H9 (cell line): ENCODE results near the gene CTPS1. TPM values are rescaled to one million over a fixed set of nuclear protein-coding genes. Genes with fewer than 3 reads are reported as not detected.

ENCODE experiments used
- DNase-seq: peaks from one replicate; pipeline ENCODE4 v3.0.0-alpha.2; 2017
- H2AFZ ChIP-seq: one replicate; pipeline ENCODE4 v1.6.1; 2013; ENCODE audit warnings: mild to moderate bottlenecking, low read length, control low read depth, moderate library complexity
- H2AK5ac ChIP-seq: 2 replicates; pipeline ENCODE4 v1.6.1; 2013; ENCODE audit warnings: low read length, control low read depth, mixed read lengths; ENCODE audit not compliant: insufficient read length
- H2BK120ac ChIP-seq: one replicate; pipeline ENCODE4 v1.6.1; 2013; ENCODE audit warnings: low read depth, mild to moderate bottlenecking, low read length, control low read depth, inconsistent platforms; ENCODE audit not compliant: poor library complexity, severe bottlenecking
- H2BK12ac ChIP-seq: 2 replicates; pipeline ENCODE4 v1.6.1; 2013; ENCODE audit warnings: low read length, control low read depth, mixed read lengths, low read depth; ENCODE audit not compliant: insufficient read length
- H2BK15ac ChIP-seq: 2 replicates; pipeline ENCODE4 v1.6.1; 2013; ENCODE audit warnings: low read depth, low read length, control low read depth
- H2BK20ac ChIP-seq: one replicate; pipeline ENCODE4 v1.6.1; 2013; ENCODE audit warnings: low read depth, mild to moderate bottlenecking, low read length, control low read depth, inconsistent platforms; ENCODE audit not compliant: poor library complexity, severe bottlenecking
- H2BK5ac ChIP-seq: 2 replicates; pipeline ENCODE4 v1.6.1; 2013; ENCODE audit warnings: low read length, control low read depth, mixed read lengths; ENCODE audit not compliant: insufficient read length
- H3K14ac ChIP-seq: 2 replicates; pipeline ENCODE4 v1.6.1; 2013; ENCODE audit warnings: low read length, control low read depth; ENCODE audit not compliant: insufficient read depth
- H3K18ac ChIP-seq: 2 replicates; pipeline ENCODE4 v1.6.1; 2013; ENCODE audit warnings: low read depth, mild to moderate bottlenecking, mixed read lengths, low read length, control low read depth; ENCODE audit not compliant: insufficient read length
- H3K23ac ChIP-seq: 2 replicates; pipeline ENCODE4 v1.6.1; 2013; ENCODE audit warnings: low read length, control low read depth, mixed read lengths, low read depth; ENCODE audit not compliant: insufficient read length
- H3K23me2 ChIP-seq: 2 replicates; pipeline ENCODE4 v1.6.1; 2013; ENCODE audit warnings: low read depth, mild to moderate bottlenecking, mixed read lengths, low read length, control low read depth; ENCODE audit not compliant: insufficient read length, poor library complexity, severe bottlenecking
- H3K27ac ChIP-seq: 2 replicates; pipeline ENCODE4 v1.5.1; 2013; ENCODE audit warnings: low read length, control low read depth, mixed read lengths, low read depth; ENCODE audit not compliant: insufficient read length
- H3K27me3 ChIP-seq: 2 replicates; pipeline ENCODE4 v1.6.1; 2013; ENCODE audit warnings: low read length, control low read depth, inconsistent platforms; ENCODE audit not compliant: insufficient read depth
- H3K4ac ChIP-seq: 2 replicates; pipeline ENCODE4 v1.6.1; 2013; ENCODE audit warnings: low read depth, mild to moderate bottlenecking, control low read depth, inconsistent platforms, low read length, moderate library complexity
- H3K4me1 ChIP-seq: 2 replicates; pipeline ENCODE4 v1.6.1; 2013; ENCODE audit warnings: low read length, control low read depth, inconsistent platforms; ENCODE audit not compliant: insufficient read depth
- H3K4me2 ChIP-seq: 2 replicates; pipeline ENCODE4 v1.6.1; 2013; ENCODE audit warnings: low read length, control low read depth, mixed read lengths; ENCODE audit not compliant: insufficient read length, insufficient read depth
- H3K56ac ChIP-seq: 2 replicates; pipeline ENCODE4 v1.6.1; 2013; ENCODE audit warnings: low read depth, mild to moderate bottlenecking, mixed read lengths, low read length, control low read depth; ENCODE audit not compliant: insufficient read length
- H3K79me1 ChIP-seq: 2 replicates; pipeline ENCODE4 v1.6.1; 2013; ENCODE audit warnings: low read depth, mild to moderate bottlenecking, moderate library complexity, low read length, control low read depth, inconsistent platforms; ENCODE audit not compliant: insufficient read depth, poor library complexity, severe bottlenecking
- H3K79me2 ChIP-seq: 2 replicates; pipeline ENCODE4 v1.6.1; 2013; ENCODE audit warnings: low read length, control low read depth, inconsistent platforms; ENCODE audit not compliant: insufficient read depth
- H3K9ac ChIP-seq: 2 replicates; pipeline ENCODE4 v1.6.1; 2013; ENCODE audit warnings: low read length, control low read depth, mixed read lengths; ENCODE audit not compliant: insufficient read length; ENCODE audit errors: extremely low read depth
- H3K9me3 ChIP-seq: one replicate; pipeline ENCODE4 v1.6.1; 2013; ENCODE audit warnings: low read depth, low read length, inconsistent platforms; ENCODE audit not compliant: control insufficient read depth
- H3T11ph ChIP-seq: one replicate; pipeline ENCODE4 v1.6.1; 2013; ENCODE audit warnings: mild to moderate bottlenecking, low read length, control low read depth, inconsistent platforms
- H4K20me1 ChIP-seq: one replicate; pipeline ENCODE4 v1.6.1; 2013; ENCODE audit not compliant: control insufficient read depth, insufficient read length, insufficient read depth
- H4K5ac ChIP-seq: 2 replicates; pipeline ENCODE4 v1.6.1; 2013; ENCODE audit warnings: low read depth, mild to moderate bottlenecking, mixed read lengths, low read length, control low read depth; ENCODE audit not compliant: insufficient read length
- H4K8ac ChIP-seq: replicated peaks from 2 replicates; pipeline ENCODE4 v1.6.1; 2013; ENCODE audit warnings: low read length, control low read depth, mixed read lengths, low read depth; ENCODE audit not compliant: insufficient read length
- H4K91ac ChIP-seq: 2 replicates; pipeline ENCODE4 v1.6.1; 2013; ENCODE audit warnings: low read depth, mild to moderate bottlenecking, moderate library complexity, mixed read lengths, low read length, control low read depth; ENCODE audit not compliant: insufficient read length
- H3K27ac Mint-ChIP-seq, 3 experiments: 2 replicates in 2 of 3; 3 replicates in 1 of 3; pipeline ENCODE4 v1.8.0; 2020 to 2021; ENCODE audit warnings: mixed read lengths in 3 of 3, mild to moderate bottlenecking in 1 of 3, moderate library complexity in 1 of 3
- H3K27me3 Mint-ChIP-seq: 2 replicates; pipeline ENCODE4 v1.8.0; 2021; ENCODE audit warnings: low read depth, mild to moderate bottlenecking, moderate library complexity, mixed read lengths
- H3K36me3 Mint-ChIP-seq, 3 experiments: 2 replicates in 2 of 3; 3 replicates in 1 of 3; pipeline ENCODE4 v1.8.0; 2020 to 2021; ENCODE audit warnings: low read depth in 3 of 3, mixed read lengths in 3 of 3; ENCODE audit not compliant: insufficient read depth in 1 of 3
- H3K4me1 Mint-ChIP-seq, 2 experiments: 2 replicates each; pipeline ENCODE4 v1.8.0; 2020; ENCODE audit warnings: mixed read lengths in 2 of 2
- H3K4me3 Mint-ChIP-seq, 2 experiments: 2 replicates in 1 of 2; 3 replicates in 1 of 2; pipeline ENCODE4 v1.8.0; 2020 to 2021; ENCODE audit warnings: mild to moderate bottlenecking in 2 of 2, mixed read lengths in 2 of 2, moderate library complexity in 1 of 2
- H3K9me3 Mint-ChIP-seq, 2 experiments: 2 replicates in 1 of 2; 3 replicates in 1 of 2; pipeline ENCODE4 v1.8.0; 2020; ENCODE audit warnings: mild to moderate bottlenecking in 2 of 2, mixed read lengths in 2 of 2, moderate library complexity in 1 of 2
- CTCF ChIP-seq: fragments of 200-600 bp; sonication (generic); conservative IDR thresholded peaks from 3 replicates; pipeline ENCODE4 v1.8.0; 2021; ENCODE audit warnings: antibody characterized with exemption, mild to moderate bottlenecking
- WGBS: extraction: QIAGEN DNeasy Blood & Tissue Kit; methylation state at CpG from one replicate; pipeline ENCODE4 v1.1.7; 2013; ENCODE audit warnings: missing lambda C conversion rate, low lambda C conversion rate, mixed read lengths; ENCODE audit not compliant: insufficient read length; ENCODE audit errors: extremely low coverage; 5-methylcytosine and 5-hydroxymethylcytosine counted together
- total RNA-seq: library from RNA; stranded (reverse); gene quantifications from 2 replicates; pipeline ENCODE4 v1.2.1, GENCODE V29; 2021

The CTPS1 gene
- total RNA-seq, 1 experiment from 2014 or later: 105 TPM

GRCh38 chr1:40976952-40977690 is 2.4 kb upstream of the CTPS1 start:
- Histone ChIP-seq H4K91ac (no peak overlapping the region), H2AK5ac (no peak overlapping the region), H2AFZ (no peak overlapping the region), H2BK15ac (no peak overlapping the region), H3K4me2 (no peak overlapping the region), H4K8ac (no peak overlapping the region), H3K4me1 (peaks cover 6% of the 10 kb centered on the region), H4K5ac (no peak overlapping the region), H3K79me2 (peaks cover 20% of the 10 kb centered on the region), H2BK120ac (no peak overlapping the region), H3K9me3 (no peaks in the 10 kb centered on the region), H3K9ac (no peak overlapping the region), H4K20me1 (no peaks in the 10 kb centered on the region), H3T11ph (no peak overlapping the region), H2BK12ac (no peak overlapping the region), H3K14ac (no peak overlapping the region), H3K23ac (no peak overlapping the region), H3K18ac (no peak overlapping the region), H3K79me1 (no peaks in the 10 kb centered on the region), H3K27me3 (no peaks in the 10 kb centered on the region), H3K56ac (no peak overlapping the region), H3K4ac (no peak overlapping the region), H2BK20ac (no peak overlapping the region), H3K23me2 (peaks cover 7% of the 10 kb centered on the region), H2BK5ac (no peak overlapping the region), H3K27ac (no peak overlapping the region)
- no peaks in the 10 kb centered on the region; a peak in 2 of 7 replicates for H3K36me3 Mint-ChIP-seq
- H3K27me3 Mint-ChIP-seq: no peaks in the 10 kb centered on the region
- no peaks in the 10 kb centered on the region for H3K9me3 Mint-ChIP-seq
- no peak overlapping the region for H3K4me3 Mint-ChIP-seq
- peaks cover 17 to 22% of the 10 kb centered on the region in 2 experiments for H3K4me1 Mint-ChIP-seq
- H3K27ac Mint-ChIP-seq: no peak overlapping the region
- no peak for DNase-seq
- no CpG with 5 or more reads among the region's 5 CpGs for WGBS
- TF ChIP-seq CTCF: no peak
